Measurements from ENCODE around the gene ZFHX3.

ZFHX3 gene

DNA sequence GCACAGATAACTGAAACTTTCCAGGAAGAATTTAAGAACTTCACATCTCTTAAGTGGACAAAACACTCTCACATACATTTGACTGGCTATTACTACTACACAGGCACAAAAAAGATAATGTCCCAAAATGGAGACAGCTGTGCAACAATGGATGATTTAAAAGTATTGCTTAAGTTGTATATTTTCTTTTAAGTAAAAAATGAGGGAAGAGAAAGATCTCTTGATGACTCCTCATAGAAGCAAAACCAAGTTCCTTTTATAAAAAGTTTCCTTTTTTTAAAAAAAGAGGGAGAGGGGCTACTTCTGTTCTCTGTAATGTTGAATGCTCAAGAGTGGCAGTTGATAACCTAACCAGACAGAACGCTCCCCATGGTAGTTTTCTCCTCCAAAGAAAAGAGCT is 195.5 kb downstream of the ZFHX3 start:
- DNase-seq (ENCODE audit: low read depth in 3 of 3), result no peak

DNA sequence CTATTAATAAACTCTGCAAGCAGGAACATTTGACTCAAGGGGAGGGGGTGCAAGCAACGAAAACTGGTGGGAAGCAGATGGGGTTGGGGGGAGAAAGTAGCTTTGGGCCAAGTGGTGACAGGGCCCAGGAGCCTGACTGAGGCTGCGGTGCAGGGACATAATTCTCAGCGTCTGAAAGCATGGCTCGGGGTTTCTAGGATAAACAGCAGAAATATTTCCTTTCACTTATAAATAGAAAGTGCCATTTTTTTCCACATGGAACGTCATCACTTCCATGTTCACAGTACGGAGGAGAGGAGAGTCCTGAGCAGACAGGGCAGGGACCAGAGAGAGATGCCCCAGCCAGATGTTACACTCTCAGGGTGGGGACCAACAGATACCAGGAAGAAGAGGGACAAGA is 197.1 kb downstream of the ZFHX3 start:
- DNase-seq (ENCODE audit: low read depth in 3 of 3), result no peak

DNA sequence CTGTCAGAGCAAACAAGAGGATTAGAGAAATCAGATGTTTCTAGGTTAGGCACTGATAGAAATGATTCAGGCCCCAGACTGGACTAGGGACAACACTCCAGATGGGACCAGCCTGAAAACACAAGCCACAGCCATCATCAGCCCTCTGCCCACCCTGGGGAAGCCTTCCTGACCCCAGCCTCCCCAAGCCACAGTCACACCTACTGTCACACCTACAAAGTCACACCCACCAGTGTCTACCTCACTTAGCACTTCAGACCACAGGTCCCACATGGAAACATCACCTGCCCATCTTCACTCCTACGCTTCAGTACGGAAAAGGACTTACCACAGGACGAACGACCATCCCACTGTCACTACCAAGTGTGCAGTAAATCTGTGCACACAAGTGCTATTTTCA is 197.9 kb downstream of the ZFHX3 start:
- DNase-seq (ENCODE audit: low read depth in 3 of 3), result no peak

DNA sequence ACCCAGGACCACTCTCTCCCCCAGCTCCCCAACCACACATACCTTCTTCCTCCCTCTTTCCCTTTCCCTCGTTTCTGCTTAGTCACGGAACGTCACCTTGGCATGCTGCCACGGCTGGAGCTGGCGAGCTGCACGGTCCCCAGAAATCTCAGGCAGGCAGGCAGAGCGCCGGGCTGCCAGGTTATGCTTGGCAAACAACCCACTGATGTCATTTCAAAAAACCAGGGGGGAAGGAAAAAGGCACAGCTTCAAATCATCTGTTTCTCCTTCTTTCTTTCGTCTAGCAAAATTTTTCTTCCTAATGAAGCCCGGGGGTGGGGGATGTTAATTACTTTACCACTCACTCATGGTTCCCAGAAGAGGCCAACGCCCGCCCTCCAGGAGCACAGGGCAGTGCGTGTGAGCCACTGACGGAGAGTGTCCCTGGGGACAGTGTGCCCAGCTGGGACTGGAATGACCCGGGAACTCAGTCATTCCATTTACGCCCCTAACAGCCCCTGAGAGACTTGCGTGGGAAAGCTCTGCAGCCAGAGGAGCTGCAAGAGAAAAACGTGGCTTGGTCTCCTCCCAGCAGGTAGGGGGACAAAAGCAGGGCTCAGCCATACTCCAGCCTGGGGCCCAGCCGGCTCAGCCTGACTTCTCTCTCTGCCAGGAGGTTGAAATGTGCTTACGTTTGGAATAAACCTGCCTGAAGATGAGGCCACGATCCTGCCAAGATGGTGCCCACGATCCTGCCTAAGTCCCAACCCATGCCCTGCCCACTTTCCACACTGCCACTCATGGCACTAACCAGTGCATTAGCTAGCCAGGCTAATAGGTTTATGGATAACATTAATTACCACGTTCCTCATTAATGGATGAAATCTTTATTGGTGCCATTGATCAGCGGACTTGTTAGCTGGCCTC is 198.9 kb downstream of the ZFHX3 start:
- no peak for DNase-seq (ENCODE audit: low read depth in 3 of 3)

DNA sequence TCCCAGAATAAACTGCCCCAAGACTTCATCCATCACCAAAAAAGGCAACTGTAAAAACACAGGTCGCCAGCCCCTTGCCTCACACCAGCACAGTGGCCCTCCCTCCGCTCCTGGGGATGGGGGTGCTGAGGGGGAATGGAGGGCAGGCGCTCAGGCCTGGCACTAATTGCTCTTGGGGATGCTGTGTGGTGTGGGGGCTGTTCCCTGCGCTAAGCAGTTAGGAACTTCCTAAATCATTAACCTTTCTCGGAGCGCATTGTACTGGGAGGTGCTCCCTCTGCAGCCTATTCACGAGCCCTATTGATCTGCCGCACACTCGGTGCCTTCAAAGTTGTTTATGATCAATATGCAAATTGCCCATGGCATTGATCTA is 199.9 kb downstream of the ZFHX3 start:
- no peak for DNase-seq (ENCODE audit: low read depth in 3 of 3)

DNA sequence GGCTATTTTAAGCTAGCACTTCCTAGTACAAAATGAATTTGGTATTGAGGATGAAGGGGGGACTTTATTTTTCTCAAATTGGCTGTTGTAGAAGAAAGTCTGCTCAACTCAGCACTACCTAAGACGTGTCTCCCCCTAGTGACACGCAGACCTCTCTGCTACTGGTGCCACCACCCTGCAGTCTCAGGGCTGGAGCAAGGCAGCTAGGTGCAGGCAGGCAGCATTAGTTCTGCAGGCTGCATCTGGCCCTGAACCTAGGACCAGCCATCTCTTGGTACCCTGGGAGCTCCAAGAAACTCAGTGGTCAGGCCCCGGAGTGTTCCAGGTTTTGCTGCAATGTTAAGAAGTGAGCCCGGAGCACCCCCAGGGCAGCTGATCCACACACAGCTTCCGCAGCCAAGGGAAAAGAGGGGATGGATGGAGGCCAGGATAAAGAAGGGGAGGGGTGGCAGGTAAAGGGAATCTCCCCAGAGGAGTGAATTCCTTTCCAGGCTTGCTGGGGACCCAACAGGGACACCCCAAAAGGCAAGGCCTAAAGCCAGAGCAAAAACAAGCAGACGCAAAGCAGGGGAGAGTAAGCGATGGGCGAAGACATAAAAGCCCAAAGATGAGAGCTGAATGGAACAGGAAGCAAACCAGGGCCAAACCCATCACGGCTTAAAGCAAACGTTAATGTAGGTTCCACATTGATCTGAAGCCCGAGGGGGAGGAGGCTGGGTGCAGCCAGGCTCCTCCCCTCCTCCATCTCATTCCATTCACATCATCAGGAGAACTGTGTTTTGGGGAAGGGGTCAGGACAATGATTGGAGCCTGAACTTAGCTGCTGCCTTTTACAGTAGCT is 200.5 kb downstream of the ZFHX3 start:
- DNase-seq (ENCODE audit: low read depth in 3 of 3), result no peak

DNA sequence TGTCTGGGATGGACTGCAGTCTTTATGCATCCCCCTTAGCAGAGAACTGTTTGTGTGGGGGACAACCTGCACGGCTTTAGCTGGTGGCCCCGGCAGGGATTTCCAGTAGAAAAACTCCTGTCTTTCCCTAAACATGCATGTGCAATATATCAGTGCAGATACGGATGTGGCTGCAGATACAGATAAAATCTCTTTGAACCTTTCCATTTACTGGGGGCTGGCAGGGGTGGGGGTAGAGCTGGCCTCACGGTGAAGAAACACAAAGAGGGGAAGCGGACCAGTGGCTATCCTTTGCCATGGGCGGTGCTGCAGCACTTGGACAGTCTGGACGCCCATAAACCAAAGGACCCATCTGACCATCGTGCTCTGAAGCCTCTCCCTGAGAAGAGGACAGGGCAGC is 201.3 kb downstream of the ZFHX3 start:
- DNase-seq (ENCODE audit: low read depth in 3 of 3), result no peak

DNA sequence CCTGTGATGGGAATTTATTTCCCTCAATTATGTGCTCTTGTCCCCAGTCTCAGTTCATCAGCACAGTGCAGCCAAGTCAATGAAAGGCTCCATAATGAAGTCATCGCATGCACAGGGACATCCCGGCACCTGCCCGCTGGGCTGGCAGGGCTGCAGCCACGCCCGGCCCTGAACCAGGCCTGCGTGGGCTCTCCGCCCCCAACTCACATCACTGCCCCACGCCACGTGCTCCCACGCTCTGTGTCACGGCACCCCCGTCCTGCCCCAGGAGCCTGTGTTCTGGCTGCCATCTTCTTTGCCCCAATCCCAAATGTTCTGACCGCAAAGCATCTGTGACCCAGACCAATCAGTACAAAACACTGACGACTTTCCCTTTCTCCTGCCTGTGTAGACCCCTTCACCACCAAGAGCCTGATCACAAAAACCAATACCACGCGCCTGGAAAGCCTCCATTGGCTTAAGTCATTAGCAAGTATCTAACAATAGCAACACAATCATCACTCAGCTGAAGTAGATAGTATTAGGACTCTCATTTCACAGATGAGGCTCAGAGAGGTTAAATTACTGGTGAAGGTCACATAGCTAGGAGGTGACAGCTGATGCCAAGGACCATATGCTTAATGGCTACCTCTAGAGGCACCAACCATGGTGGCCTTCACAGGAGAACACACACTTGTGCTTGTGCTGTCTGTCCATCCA is 202.5 kb downstream of the ZFHX3 start:
- DNase-seq (ENCODE audit: low read depth in 3 of 3), result no peak

DNA sequence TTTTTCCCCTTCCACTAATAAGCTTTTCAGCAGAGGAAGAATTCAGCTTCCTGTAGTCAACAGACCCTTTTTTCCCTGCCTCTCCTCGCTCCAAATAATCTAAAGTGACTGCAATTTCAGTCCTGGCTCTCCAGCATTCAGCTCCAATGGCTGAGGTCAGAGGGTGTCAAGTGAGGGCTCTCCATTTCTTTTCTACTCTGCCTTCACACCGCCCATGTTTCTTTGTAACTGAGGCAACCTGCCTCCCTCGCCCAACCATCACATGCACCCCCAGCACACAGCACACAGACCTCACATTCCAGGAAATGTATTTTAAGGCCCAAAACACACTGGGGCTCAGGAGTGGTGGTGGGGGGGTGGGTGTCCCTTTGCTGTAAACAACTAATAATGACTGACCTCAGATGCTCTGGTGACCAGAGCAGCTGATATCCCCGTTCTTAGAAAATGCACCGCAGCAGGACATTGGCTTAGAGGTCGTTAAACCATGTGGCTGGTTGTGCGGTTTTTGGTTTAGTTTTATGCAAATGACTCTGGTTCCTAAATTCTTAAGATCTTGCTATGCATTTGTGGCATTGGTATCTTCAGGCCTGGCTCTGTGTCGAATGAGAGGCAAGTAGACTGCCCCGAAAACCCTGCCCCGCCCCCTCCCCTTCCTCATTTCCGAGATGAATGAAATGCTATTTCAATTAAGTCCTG is 203.6 kb downstream of the ZFHX3 start:
- DNase-seq (ENCODE audit: low read depth in 3 of 3), result no peak

DNA sequence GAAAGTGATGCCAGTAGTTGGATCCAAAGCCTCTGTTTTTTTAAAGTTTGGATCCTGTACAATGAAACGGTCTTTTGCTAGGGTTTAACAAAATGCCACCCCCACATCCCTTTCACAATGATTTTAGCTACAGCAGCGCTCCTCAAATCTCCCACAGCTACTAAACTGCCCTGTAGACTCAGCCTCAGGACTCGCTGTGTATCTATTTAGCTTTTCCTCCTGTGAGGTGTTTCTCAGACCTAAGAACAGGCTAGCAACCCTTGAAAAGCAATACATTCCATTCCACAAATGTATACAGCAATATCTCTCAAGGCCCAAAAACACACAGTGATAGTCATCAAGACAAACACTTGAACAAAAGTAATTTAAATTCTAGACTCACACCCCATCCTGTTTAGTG is 206.4 kb downstream of the ZFHX3 start:
- DNase-seq (ENCODE audit: low read depth in 3 of 3), result no peak

DNA sequence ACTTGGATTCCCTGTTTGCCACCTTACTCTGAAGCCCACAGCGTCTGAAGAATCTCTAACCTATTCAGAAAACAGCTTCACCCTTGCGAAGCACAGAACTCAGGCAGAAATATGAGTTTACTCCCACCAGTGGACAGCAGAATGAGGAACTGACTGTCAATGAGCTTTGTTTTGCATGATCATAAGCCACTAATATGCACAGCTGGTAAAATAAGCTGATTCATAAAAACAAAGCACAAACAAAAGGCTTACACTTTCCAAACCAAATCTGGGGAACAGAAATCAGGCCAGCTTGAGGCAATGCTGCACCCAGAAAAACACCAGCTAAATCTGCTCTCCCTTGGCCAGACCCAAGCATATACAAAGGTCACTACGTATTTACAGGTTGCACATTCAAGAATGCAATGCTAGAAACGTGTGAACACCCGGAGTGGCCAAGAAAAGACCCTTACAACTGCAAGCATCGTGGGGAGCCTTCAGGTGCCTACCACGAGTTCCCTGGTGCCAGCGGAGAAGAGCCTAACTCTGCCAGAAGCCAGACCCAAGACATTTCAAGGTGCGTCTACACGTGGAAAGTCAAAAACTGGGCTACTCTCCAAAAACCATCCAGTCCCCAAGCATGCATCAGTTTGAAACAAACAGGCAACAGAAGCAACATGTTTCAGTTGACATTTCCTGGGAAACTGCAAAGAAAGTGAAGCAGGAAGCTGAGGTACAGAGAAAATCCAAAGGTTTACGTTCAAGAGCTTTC is 207.1 kb downstream of the ZFHX3 start:
- DNase-seq (ENCODE audit: low read depth in 3 of 3), result no peak

DNA sequence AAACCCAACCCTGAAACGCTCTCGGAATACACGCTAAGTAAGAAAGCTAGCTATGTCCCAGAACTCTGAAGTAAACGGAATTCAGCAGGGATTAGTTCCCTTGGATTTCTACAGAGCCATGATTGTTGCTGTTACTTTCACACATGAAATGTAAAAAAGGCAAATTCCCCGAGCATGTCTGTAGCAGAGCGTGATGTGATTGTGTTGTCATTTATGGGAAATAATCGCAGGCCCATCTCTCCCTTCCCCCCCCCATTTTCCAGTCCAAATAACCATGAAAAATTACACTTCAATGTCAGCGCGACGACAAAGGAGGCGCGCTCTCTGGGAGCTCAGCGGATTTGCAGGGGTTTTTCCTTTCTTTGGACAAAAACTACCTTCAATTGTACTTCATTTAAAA is 209.0 kb downstream of the ZFHX3 start:
- no peak for DNase-seq (ENCODE audit: low read depth in 3 of 3)

DNA sequence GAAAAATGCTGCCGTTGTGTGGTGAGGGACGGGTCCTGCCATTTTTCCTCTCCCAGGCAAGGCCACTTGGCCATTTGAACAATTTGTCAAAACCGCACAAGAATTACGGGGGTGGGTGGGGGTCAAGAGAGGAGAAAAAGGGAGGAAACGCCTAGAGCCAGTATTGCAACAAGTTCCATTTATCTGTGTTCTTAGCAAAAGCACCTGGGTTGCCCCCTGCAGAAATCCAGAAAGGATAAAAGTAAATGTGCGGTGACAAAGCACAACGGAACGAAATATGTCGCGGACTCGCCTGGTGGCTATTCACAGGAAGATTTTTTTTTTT is 209.4 kb downstream of the ZFHX3 start:
- DNase-seq (ENCODE audit: low read depth in 3 of 3), result no peak

DNA sequence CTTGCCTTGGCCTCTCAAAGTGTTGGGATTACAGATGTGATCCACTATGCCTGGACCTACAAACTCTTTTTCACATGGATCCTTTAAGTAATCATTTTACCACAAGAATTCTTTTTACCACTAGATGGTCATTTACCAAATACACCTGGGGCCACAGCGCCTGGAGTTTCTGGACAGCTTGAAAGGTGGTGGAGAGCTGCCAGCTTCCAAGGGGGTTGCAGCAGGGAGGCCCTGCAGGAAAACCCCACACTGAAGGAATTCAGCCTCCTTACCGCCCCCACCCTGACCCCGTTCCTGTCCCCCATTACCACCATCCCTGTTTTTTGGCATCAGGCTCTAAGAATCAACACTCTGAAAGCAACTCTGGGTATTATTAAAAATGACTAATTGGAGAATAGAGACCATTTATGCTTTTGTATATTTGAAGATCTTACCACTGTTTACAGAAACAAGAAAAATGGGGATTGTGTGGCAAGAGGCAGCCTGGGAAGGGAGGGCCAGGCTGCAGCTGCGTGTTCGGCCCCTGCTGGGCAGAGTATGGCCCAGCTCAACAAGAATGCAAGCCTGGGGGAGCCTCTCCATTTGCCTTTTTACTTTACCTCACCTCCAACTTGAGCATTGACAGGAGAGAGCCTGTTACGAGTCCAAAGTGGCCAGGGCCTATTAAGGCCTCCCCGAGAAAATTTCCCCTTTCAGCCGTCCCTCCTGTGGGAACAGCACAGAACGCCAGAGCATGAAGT is 209.9 kb downstream of the ZFHX3 start:
- DNase-seq (ENCODE audit: low read depth in 3 of 3), result no peak

DNA sequence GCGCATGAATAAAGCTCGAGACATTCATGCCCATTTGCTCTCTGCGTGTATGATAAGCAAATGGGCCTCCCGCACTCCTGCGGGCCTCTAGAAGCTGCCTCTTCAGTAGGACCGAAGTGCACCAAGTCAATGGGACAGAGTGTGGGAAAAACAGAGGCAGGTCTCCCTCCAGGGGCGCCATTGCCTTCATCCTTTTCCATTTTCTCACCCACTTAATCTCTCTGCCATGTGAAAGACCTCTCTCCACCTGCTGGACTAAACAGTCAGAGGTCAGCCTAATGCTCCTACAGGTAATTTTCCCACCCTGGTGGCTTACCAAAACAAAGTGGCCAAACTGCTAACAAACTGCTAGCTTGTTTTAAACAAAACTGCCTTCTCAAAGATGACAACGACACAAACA is 210.9 kb downstream of the ZFHX3 start:
- DNase-seq (ENCODE audit: low read depth in 3 of 3), result no peak

DNA sequence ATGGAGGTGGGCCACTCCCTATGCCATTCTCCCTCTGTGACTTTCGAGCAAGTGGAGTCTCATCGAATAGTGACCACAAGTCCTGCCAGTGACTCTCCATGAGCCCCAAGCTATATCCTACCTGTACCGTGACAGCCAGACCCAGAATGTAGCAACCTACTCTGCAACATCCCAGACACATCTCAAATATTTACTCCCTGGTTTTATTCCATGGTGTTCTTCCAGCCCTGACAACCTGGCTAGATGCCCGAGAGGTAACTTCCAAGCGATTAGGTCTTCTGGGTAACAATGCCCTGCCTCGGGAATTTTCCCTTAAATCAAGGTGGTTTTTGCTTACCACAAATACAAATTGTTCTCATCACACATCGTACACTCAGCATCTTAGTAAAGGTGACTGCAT is 211.7 kb downstream of the ZFHX3 start:
- DNase-seq (ENCODE audit: low read depth in 3 of 3), result no peak

DNA sequence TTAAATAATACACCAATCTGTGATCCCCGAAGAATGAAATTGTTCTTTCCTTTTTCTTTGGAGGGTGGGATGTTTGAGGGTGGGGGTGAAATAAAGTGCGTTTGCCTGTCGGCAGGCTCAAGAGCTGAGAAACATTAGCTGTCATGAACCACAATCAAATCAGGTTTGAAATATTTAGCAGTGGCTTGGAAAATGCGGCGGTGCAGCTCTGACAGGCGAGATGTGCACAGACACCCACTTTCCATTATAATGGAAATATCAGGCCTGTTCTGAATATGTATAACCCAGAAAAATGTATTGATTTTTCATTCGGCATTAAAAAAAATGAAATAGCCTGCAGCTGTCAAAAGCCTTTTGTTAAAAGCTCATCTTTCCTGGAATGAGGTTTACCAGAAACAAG is 212.8 kb downstream of the ZFHX3 start:
- no peak for DNase-seq (ENCODE audit: low read depth in 3 of 3)

DNA sequence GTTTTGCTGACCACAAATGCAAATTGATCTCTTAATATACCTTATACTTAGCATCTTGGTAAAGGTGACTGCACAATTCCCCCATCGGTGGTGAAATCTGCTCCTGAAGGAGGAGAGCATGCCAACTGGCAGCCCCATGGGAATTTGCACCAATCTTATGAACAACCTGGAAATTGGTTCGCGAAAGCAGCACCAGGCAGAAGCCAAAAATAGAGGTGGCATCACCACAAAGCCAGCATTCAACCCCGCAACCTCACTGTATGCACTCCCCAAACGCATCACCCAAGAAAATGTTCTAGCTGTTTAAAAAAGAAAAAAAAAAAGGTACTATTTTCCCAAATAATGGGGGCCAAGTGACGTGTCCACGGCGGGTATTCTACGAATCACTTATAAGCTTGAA is 213.4 kb downstream of the ZFHX3 start:
- no peak for DNase-seq (ENCODE audit: low read depth in 3 of 3)

DNA sequence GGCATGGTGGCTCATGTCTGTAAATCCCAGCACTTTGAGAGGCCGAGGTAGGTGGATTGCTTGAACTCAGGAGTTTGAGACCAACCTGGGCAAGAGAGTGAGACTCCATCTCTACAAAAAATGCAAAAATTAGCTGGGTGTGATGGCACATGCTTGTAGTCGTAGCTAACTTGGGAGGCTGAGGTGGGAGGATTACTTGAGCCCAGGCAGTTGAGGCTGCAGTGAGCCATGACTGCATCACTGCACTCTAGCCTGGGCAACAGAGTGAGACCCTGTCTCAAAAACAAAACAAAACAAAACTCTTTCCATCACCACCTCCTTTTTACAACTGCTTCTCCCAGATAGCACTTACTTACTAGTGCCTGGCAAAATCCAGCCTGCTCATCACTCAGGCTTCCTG is 214.0 kb downstream of the ZFHX3 start:
- no peak for DNase-seq (ENCODE audit: low read depth in 3 of 3)

DNA sequence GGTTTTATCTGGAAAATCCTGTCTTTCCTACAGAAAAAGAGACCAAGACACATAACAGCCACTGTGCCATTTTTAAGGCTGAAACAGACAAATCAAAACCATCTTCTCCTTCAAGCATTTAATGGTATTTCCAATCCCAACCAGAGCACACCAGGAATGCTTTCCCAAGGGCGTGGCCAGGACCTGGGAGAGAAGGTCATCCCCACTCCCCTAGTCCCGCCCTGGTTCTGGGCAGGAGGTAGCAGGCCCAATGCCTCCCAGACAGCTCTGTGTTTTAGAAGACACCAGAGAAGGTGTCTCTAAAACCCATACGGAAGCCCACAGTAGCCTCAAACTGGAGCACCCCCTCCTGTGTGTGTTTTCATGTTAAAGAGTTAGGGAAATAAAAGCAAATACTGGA is 214.4 kb downstream of the ZFHX3 start:
- no peak for DNase-seq (ENCODE audit: low read depth in 3 of 3)

All from stimulated activated CD4-positive, alpha-beta T cell treated with anti-CD3 and anti-CD28 coated beads, TNF-alpha, amount 100 ng/mL, for 4 hours (primary cell).